Neural progenitor cell (in vitro differentiated cells): ENCODE data around the gene SLC19A1. TPM values are rescaled to one million over a fixed set of nuclear protein-coding genes. Genes with fewer than 3 reads are reported as not detected.
"Not testable (repeated sequence)": the region's sequence is repeated elsewhere in the genome, so short reads cannot be mapped to it uniquely, and the experiment has no call there.

ENCODE experiments used
- DNase-seq: peaks from one replicate; pipeline ENCODE4 v3.0.0-alpha.2; 2016; ENCODE audit warnings: low spot score
- H2AFZ ChIP-seq: fragments of 200-600 bp; sonication (generic); replicated peaks from 2 replicates; pipeline ENCODE4 v1.6.1; 2016; ENCODE audit warnings: antibody characterized with exemption
- H3F3A ChIP-seq: fragments of 200-600 bp; sonication (generic); 2 replicates; pipeline ENCODE4 v1.6.1; 2016; ENCODE audit warnings: antibody characterized with exemption, low read depth
- H3K27ac ChIP-seq: fragments of 200-600 bp; sonication (generic); 2 replicates; pipeline ENCODE4 v1.5.1; 2016; ENCODE audit warnings: mild to moderate bottlenecking
- H3K27me3 ChIP-seq: fragments of 200-600 bp; sonication (generic); 2 replicates; pipeline ENCODE4 v1.6.1; 2016; ENCODE audit warnings: mild to moderate bottlenecking, moderate library complexity
- H3K36me3 ChIP-seq: fragments of 200-600 bp; sonication (generic); 2 replicates; pipeline ENCODE4 v1.5.1; 2016
- H3K4me1 ChIP-seq: fragments of 200-600 bp; sonication (generic); 2 replicates; pipeline ENCODE4 v1.6.1; 2016; ENCODE audit warnings: mixed run types
- H3K4me2 ChIP-seq: fragments of 200-600 bp; sonication (generic); 2 replicates; pipeline ENCODE4 v1.6.1; 2016
- H3K4me3 ChIP-seq: fragments of 200-600 bp; sonication (generic); 2 replicates; pipeline ENCODE4 v1.5.1; 2016
- H3K79me2 ChIP-seq: fragments of 200-600 bp; sonication (generic); 2 replicates; pipeline ENCODE4 v1.6.1; 2016; ENCODE audit warnings: low read depth
- H3K9ac ChIP-seq: fragments of 200-600 bp; sonication (generic); 2 replicates; pipeline ENCODE4 v1.6.1; 2016
- H3K9me3 ChIP-seq: fragments of 200-600 bp; sonication (generic); 2 replicates; pipeline ENCODE4 v1.5.1; 2016; ENCODE audit warnings: low read depth
- H4K20me1 ChIP-seq: fragments of 200-600 bp; sonication (generic); 2 replicates; pipeline ENCODE4 v1.6.1; 2016; ENCODE audit warnings: low read depth
- H3K27ac Mint-ChIP-seq: 3 replicates; pipeline ENCODE4 v1.8.0; 2021; ENCODE audit warnings: mixed read lengths
- H3K27me3 Mint-ChIP-seq: 2 replicates; pipeline ENCODE4 v1.8.0; 2022; ENCODE audit warnings: low read depth, mild to moderate bottlenecking, inconsistent platforms, moderate library complexity, mixed read lengths; ENCODE audit not compliant: insufficient read depth
- H3K36me3 Mint-ChIP-seq: 3 replicates; pipeline ENCODE4 v1.8.0; 2021; ENCODE audit warnings: mixed read lengths
- H3K4me1 Mint-ChIP-seq: 3 replicates; pipeline ENCODE4 v1.8.0; 2021; ENCODE audit warnings: mixed read lengths
- H3K4me3 Mint-ChIP-seq: 3 replicates; pipeline ENCODE4 v1.8.0; 2021; ENCODE audit warnings: mild to moderate bottlenecking, moderate library complexity, mixed read lengths
- H3K9me3 Mint-ChIP-seq: 3 replicates; pipeline ENCODE4 v1.8.0; 2020; ENCODE audit warnings: mixed read lengths
- CTCF ChIP-seq: fragments of 200-600 bp; sonication (generic); IDR thresholded peaks from 2 replicates; pipeline ENCODE4 v1.5.1; 2017; ENCODE audit warnings: antibody characterized with exemption, mild to moderate bottlenecking
- EZH2 ChIP-seq: fragments of 200-600 bp; sonication (generic); IDR thresholded peaks from 2 replicates; pipeline ENCODE4 v1.6.1; 2017; ENCODE audit warnings: antibody characterized with exemption, mild to moderate bottlenecking, moderate library complexity
- EZH2phosphoT487 ChIP-seq: fragments of 200-600 bp; sonication (generic); IDR thresholded peaks from 2 replicates; pipeline ENCODE4 v1.6.1; 2017; ENCODE audit warnings: antibody characterized with exemption
- total RNA-seq: library from RNA; depleted of rRNA; stranded (reverse); fragments of >200 nt; gene quantifications from 2 replicates; pipeline ENCODE4 v1.2.3, GENCODE V29; 2015; ENCODE audit warnings: low replicate concordance

Gene SLC19A1
- total RNA-seq, 1 donor from 2014 or later: 7.7 TPM

- Histone ChIP-seq H4K20me1 (no peaks in the 10 kb centered on the region), H3F3A (peaks cover 6% of the 10 kb centered on the region), H3K27me3 (peaks cover 14% of the 10 kb centered on the region), H3K79me2 (no peaks in the 10 kb centered on the region), H3K4me3 (no peak overlapping the region), H3K4me1 (peaks cover 6% of the 10 kb centered on the region), H2AFZ (no peak overlapping the region), H3K27ac (no peak overlapping the region), H3K9me3 (no peaks in the 10 kb centered on the region), H3K9ac (no peak overlapping the region), H3K4me2 (no peak overlapping the region), H3K36me3 (no peaks in the 10 kb centered on the region)
- peaks cover 16% of the 10 kb centered on the region for H3K9me3 Mint-ChIP-seq
- peak overlapping the region; percentile 42 for H3K4me3 Mint-ChIP-seq
- no peak overlapping the region for H3K27ac Mint-ChIP-seq
- peaks cover 12% of the 10 kb centered on the region for H3K27me3 Mint-ChIP-seq
- H3K36me3 Mint-ChIP-seq: peaks cover 3% of the 10 kb centered on the region
- TF ChIP-seq CTCF (no peak), EZH2 (no peak), EZH2phosphoT487 (no peak)
- peaks cover 9% of the 10 kb centered on the region for H3K4me1 Mint-ChIP-seq
- DNase-seq: no peak
These were observed 20.2 kb upstream of the SLC19A1 start for GRCh38 chr21:45562402-45562801.

GRCh38 chr21:45561241-45561640, 19.0 kb upstream of the SLC19A1 start:
- H3K27me3 Mint-ChIP-seq: peaks cover 12% of the 10 kb centered on the region

GRCh38 chr21:45560106-45561021, 18.1 kb upstream of the SLC19A1 start:
- H3K27ac Mint-ChIP-seq: no peak overlapping the region

More at GRCh38 chr21:45561241-45561640, 19.0 kb upstream of the SLC19A1 start:
- DNase-seq, H3K4me1 Mint-ChIP-seq, H3K4me1 ChIP-seq, H3K27me3 ChIP-seq, H3K27ac Mint-ChIP-seq, H3K79me2 ChIP-seq, H3K4me3 ChIP-seq, H3K9ac ChIP-seq, H3K36me3 Mint-ChIP-seq, H3K4me3 Mint-ChIP-seq, H3K9me3 ChIP-seq, H4K20me1 ChIP-seq, H3K36me3 ChIP-seq, H3K27ac ChIP-seq, H3F3A ChIP-seq, H2AFZ ChIP-seq, H3K4me2 ChIP-seq: not testable (repeated sequence)
- H3K9me3 Mint-ChIP-seq: peaks cover 16% of the 10 kb centered on the region

GRCh38 chr21:45559216-45560105, 17.2 kb upstream of the SLC19A1 start:
- no peak for TF ChIP-seq CTCF
- TF ChIP-seq EZH2phosphoT487: no peak
- TF ChIP-seq EZH2: no peak
- Histone ChIP-seq H3K9ac (no peak overlapping the region), H2AFZ (no peak overlapping the region), H3K4me2 (no peak overlapping the region), H3K27ac (no peak overlapping the region), H3K4me3 (no peak overlapping the region), H3K4me1 (peaks cover 6% of the 10 kb centered on the region), H3K27me3 (peaks cover 4% of the 10 kb centered on the region), H3K79me2 (no peaks in the 10 kb centered on the region), H3K36me3 (no peaks in the 10 kb centered on the region), H3F3A (peaks cover 10% of the 10 kb centered on the region), H3K9me3 (no peaks in the 10 kb centered on the region), H4K20me1 (no peaks in the 10 kb centered on the region)
- Mint-ChIP-seq H3K27me3 (peaks cover 12% of the 10 kb centered on the region), H3K36me3 (peaks cover 3% of the 10 kb centered on the region), H3K27ac (no peak overlapping the region), H3K4me1 (peaks cover 13% of the 10 kb centered on the region), H3K9me3 (peaks cover 13% of the 10 kb centered on the region), H3K4me3 (no peak overlapping the region)
- DNase-seq: no peak

More at GRCh38 chr21:45560106-45561021, 18.1 kb upstream of the SLC19A1 start:
- Mint-ChIP-seq H3K4me1 (peaks cover 9% of the 10 kb centered on the region), H3K4me3 (no peak overlapping the region), H3K27me3 (peaks cover 12% of the 10 kb centered on the region), H3K9me3 (peaks cover 16% of the 10 kb centered on the region), H3K36me3 (peaks cover 3% of the 10 kb centered on the region)
- Histone ChIP-seq H3K27ac (no peak overlapping the region), H3K79me2 (no peaks in the 10 kb centered on the region), H3K9ac (no peak overlapping the region), H3K36me3 (no peaks in the 10 kb centered on the region), H3K9me3 (no peaks in the 10 kb centered on the region), H3K4me1 (peaks cover 6% of the 10 kb centered on the region), H3F3A (peaks cover 6% of the 10 kb centered on the region), H2AFZ (no peak overlapping the region), H3K27me3 (no peaks in the 10 kb centered on the region), H3K4me2 (peak overlapping the region; percentile 6), H3K4me3 (no peak overlapping the region), H4K20me1 (no peaks in the 10 kb centered on the region)
- no peak for TF ChIP-seq EZH2phosphoT487
- TF ChIP-seq EZH2: no peak
- DNase-seq: no peak
